HT-29 (cell line): ENCODE measurements around the gene CERS2. TPM values are rescaled to one million over a fixed set of nuclear protein-coding genes. Genes with fewer than 3 reads are reported as not detected.

ENCODE experiments used
- small RNA-seq: library from RNA; depleted of rRNA; stranded (forward); fragments of <200 nt; gene quantifications from one replicate; pipeline ENCODE3, GENCODE V24; 2014
- total RNA-seq: library from RNA; depleted of rRNA; stranded (reverse); fragments of >200 nt; shearing (Covaris generic); gene quantifications from 2 replicates; pipeline ENCODE4 v1.2.3, GENCODE V29; 2014; rRNA removed

Gene CERS2
- total RNA-seq, 1 experiment from 2014 or later = 162 TPM

Small RNA genes lying within 50 kb of the gene (small RNA-seq; reads per million reads assigned to genes)
- not detected for gene RNU6-884P

Other genes with a start within 250 kb of the CERS2 start
- gene CTSS, start 209.1 kb downstream of the CERS2 start, total RNA-seq = 5.8 and 10.0 TPM in 2 replicates
- 0.61 and 1.5 TPM in 2 replicates for gene CTSK, start 166.6 kb downstream of the CERS2 start, total RNA-seq
- 11.7 and 11.9 TPM in 2 replicates for gene ARNT, start 98.2 kb downstream of the CERS2 start, total RNA-seq
- gene CTXND2, start 87.7 kb downstream of the CERS2 start, total RNA-seq = not detected in 2 replicates
- gene SETDB1, start 48.5 kb downstream of the CERS2 start, total RNA-seq = 23.6 and 29.2 TPM in 2 replicates
- gene ANXA9, start 7.5 kb upstream of the CERS2 start, total RNA-seq = 49.4 and 50.4 TPM in 2 replicates
- 19.5 and 19.8 TPM in 2 replicates for gene MINDY1, start 32.1 kb upstream of the CERS2 start, total RNA-seq
- 9.3 and 15.4 TPM in 2 replicates for gene PRUNE1, start 33.6 kb upstream of the CERS2 start, total RNA-seq
- 0.18 and 0.28 TPM in 2 replicates for gene BNIPL, start 61.8 kb upstream of the CERS2 start, total RNA-seq
- gene C1orf56, start 72.9 kb upstream of the CERS2 start, total RNA-seq = 2.4 and 3.1 TPM in 2 replicates
- 35.2 and 35.7 TPM in 2 replicates for gene CDC42SE1, start 84.8 kb upstream of the CERS2 start, total RNA-seq
- 0.73 and 1.5 TPM in 2 replicates for gene MLLT11, start 85.6 kb upstream of the CERS2 start, total RNA-seq
- gene GABPB2, start 95.9 kb upstream of the CERS2 start, total RNA-seq = 4.6 and 6.1 TPM in 2 replicates
- gene SEMA6C, start 171.8 kb upstream of the CERS2 start, total RNA-seq = 0.13 TPM in 1 of 2 replicates, not detected in the other
- not detected in 2 replicates for gene TNFAIP8L2, start 181.8 kb upstream of the CERS2 start, total RNA-seq
- 0.43 and 0.60 TPM in 2 replicates for gene LYSMD1, start 191.1 kb upstream of the CERS2 start, total RNA-seq
- 37.6 and 48.4 TPM in 2 replicates for gene SCNM1, start 191.3 kb upstream of the CERS2 start, total RNA-seq
- not detected in 2 replicates for gene TMOD4, start 201.1 kb upstream of the CERS2 start, total RNA-seq
- gene VPS72, start 215.4 kb upstream of the CERS2 start, total RNA-seq = 48.9 and 49.1 TPM in 2 replicates
- 23.6 and 31.2 TPM in 2 replicates for gene PIP5K1A, start 223.7 kb upstream of the CERS2 start, total RNA-seq